Activated CD8-positive, alpha-beta memory T cell treated with anti-CD3 and anti-CD28 coated beads, Interleukin-2, amount 50 U/mL, for 1 hour (primary cell): ENCODE measurements around the gene EBLN2.
A peak's percentile ranks its signal among the peaks of the same experiment; 100 is the strongest.
"Not testable (repeated sequence)": the region's sequence is repeated elsewhere in the genome, so short reads cannot be mapped to it uniquely, and the experiment has no call there.

Experiments used
- DNase-seq: peaks from one replicate; pipeline ENCODE4 v3.0.0-alpha.2; 2020; ENCODE audit errors: extremely low read depth

EBLN2 gene

GRCh38 chr3:73060302-73060723, 1.1 kb upstream of the EBLN2 start:
- no peak for DNase-seq

- DNase-seq, result not testable (repeated sequence)
Measured at GRCh38 chr3:73066243-73066642, 4.8 kb downstream of the EBLN2 start.

- DNase-seq, result no peak
Measured at GRCh38 chr3:73068419-73068818, 7.0 kb downstream of the EBLN2 start.

GRCh38 chr3:73069187-73069586, 7.7 kb downstream of the EBLN2 start:
- no peak for DNase-seq

- DNase-seq, result no peak
Measured at GRCh38 chr3:73069775-73070444, 8.5 kb downstream of the EBLN2 start.

- no peak for DNase-seq
Measured at GRCh38 chr3:73070675-73071575, 9.5 kb downstream of the EBLN2 start.

- no peak for DNase-seq
Measured at GRCh38 chr3:73071952-73072351, 10.5 kb downstream of the EBLN2 start.

GRCh38 chr3:73072634-73073033, 11.2 kb downstream of the EBLN2 start:
- no peak for DNase-seq

- DNase-seq, result no peak
Measured at GRCh38 chr3:73073091-73073707, 11.7 kb downstream of the EBLN2 start.

GRCh38 chr3:73074781-73075180, 13.3 kb downstream of the EBLN2 start:
- no peak for DNase-seq

- no peak for DNase-seq
Measured at GRCh38 chr3:73080216-73080966, 18.9 kb downstream of the EBLN2 start.

GRCh38 chr3:73081140-73081539, 19.7 kb downstream of the EBLN2 start:
- DNase-seq, result no peak

- DNase-seq, result no peak
Measured at GRCh38 chr3:73084170-73084569, 22.7 kb downstream of the EBLN2 start.

- DNase-seq, result no peak
Measured at GRCh38 chr3:73086071-73086494, 24.6 kb downstream of the EBLN2 start.

- no peak for DNase-seq
Measured at GRCh38 chr3:73094129-73094528, 32.7 kb downstream of the EBLN2 start.

GRCh38 chr3:73094951-73095350, 33.5 kb downstream of the EBLN2 start:
- DNase-seq, result no peak

- no peak for DNase-seq
Measured at GRCh38 chr3:73096169-73096568, 34.7 kb downstream of the EBLN2 start.

GRCh38 chr3:73098026-73098425, 36.6 kb downstream of the EBLN2 start:
- no peak for DNase-seq

- DNase-seq, result no peak
Measured at GRCh38 chr3:73098873-73099272, 37.4 kb downstream of the EBLN2 start.

GRCh38 chr3:73100741-73101559, 39.5 kb downstream of the EBLN2 start:
- DNase-seq, result peak; percentile 21

- DNase-seq, result no peak
Measured at GRCh38 chr3:73101881-73102280, 40.4 kb downstream of the EBLN2 start.
